H1 (cell line): ENCODE data around the gene TMEM132A. TPM values are rescaled to one million over a fixed set of nuclear protein-coding genes. Genes with fewer than 3 reads are reported as not detected.
A peak's percentile ranks its signal among the peaks of the same experiment; 100 is the strongest.

Experiments used
- CREB1 ChIP-seq: IDR thresholded peaks from 2 replicates; pipeline ENCODE4 v1.6.1; 2012; ENCODE audit warnings: inconsistent platforms
- KDM4A ChIP-seq: IDR thresholded peaks from one replicate; pipeline ENCODE4 v1.7.1; 2012; ENCODE audit warnings: low read depth, mild to moderate bottlenecking, moderate library complexity, low read length, inconsistent platforms; ENCODE audit not compliant: severe bottlenecking
- PHF8 ChIP-seq: fragments of 200-600 bp; sonication (generic); conservative IDR thresholded peaks from 2 replicates; pipeline ENCODE4 v1.7.1; 2012; ENCODE audit warnings: low read depth, mild to moderate bottlenecking, inconsistent platforms, low read length, moderate library complexity
- SP2 ChIP-seq: IDR thresholded peaks from 2 replicates; pipeline ENCODE4 v1.6.1; 2012; ENCODE audit warnings: mild to moderate bottlenecking, low read length, inconsistent platforms
- polyA plus RNA-seq, 7 experiments: library from polyadenylated mRNA; depleted of rRNA in 3 of 7; stranded (reverse) in 5 of 7; unstranded in 2 of 7; fragments of >200 nt in 5 of 7; fragments of 200-250 nt in 2 of 7; gene quantifications; 1 replicate in 5 of 7; 2 replicates in 1 of 7; 4 replicates in 1 of 7; pipeline versions ENCODE4 v1.2.1 to v1.2.3, GENCODE V29; 2011 to 2013; ENCODE audit warnings: missing spikeins in 2 of 7, mixed read lengths in 2 of 7
- total RNA-seq: library from RNA; stranded (reverse); fragmentation: NEBNext Ultra II Directional; extraction: Animal tissue kit (Norgen Biotek cat#: 25700); gene quantifications from 2 replicates; pipeline ENCODE4 v1.2.1, GENCODE V29; 2021

TMEM132A gene
- total and polyA plus RNA-seq, 2 of the 8 experiments (the other 6 are each of a cell fraction or from before 2014, with no cell fraction given) = 46.6 to 97.9 TPM

GRCh38 chr11:60950933-60951605, 26.8 kb downstream of the TMEM132A start (continued):
- no peak for TF ChIP-seq SP2
- TF ChIP-seq CREB1 = no peak
- peak; percentile 69 for TF ChIP-seq KDM4A
- peak; percentile 32; the same call in 1 of the 2 replicates for TF ChIP-seq PHF8
